HG02981 (cell line): ENCODE data around the gene USP53.
"Not testable (repeated sequence)": the region's sequence is repeated elsewhere in the genome, so short reads cannot be mapped to it uniquely, and the experiment has no call there.

ENCODE experiments used
- ATAC-seq: cut with Tn5 transposase; IDR thresholded peaks from one replicate; pipeline ENCODE4 v1.9.1; 2021; ENCODE audit warnings: mild to moderate bottlenecking, moderate library complexity; ENCODE audit not compliant: unreplicated experiment

Gene USP53

GRCh38 chr4:119313237-119313636 lies 100.7 kb downstream of the USP53 start:
- ATAC-seq: no peak

- ATAC-seq: peak; percentile 68
Observed at GRCh38 chr4:119314356-119314755, 101.8 kb downstream of the USP53 start.

GRCh38 chr4:119315036-119315435 lies 102.5 kb downstream of the USP53 start:
- no peak for ATAC-seq

GRCh38 chr4:119317990-119318389 lies 105.5 kb downstream of the USP53 start:
- no peak for ATAC-seq

GRCh38 chr4:119321921-119322687 lies 109.6 kb downstream of the USP53 start, which contains the start of gene FABP2:
Gene FABP2, minus strand, starts transcription at chr4:119322138. Its CDS starts 36 bp downstream, at chr4:119322102.
- ATAC-seq: no peak

GRCh38 chr4:119328695-119329094 lies 116.2 kb downstream of the USP53 start:
- ATAC-seq: no peak

- no peak for ATAC-seq
Observed at GRCh38 chr4:119329835-119330620, 117.5 kb downstream of the USP53 start.

- ATAC-seq: not testable (repeated sequence)
Observed at GRCh38 chr4:119336332-119336979, 123.9 kb downstream of the USP53 start.

GRCh38 chr4:119337010-119337409 lies 124.5 kb downstream of the USP53 start:
- ATAC-seq: no peak

GRCh38 chr4:119339895-119340294 lies 127.4 kb downstream of the USP53 start:
- ATAC-seq: not testable (repeated sequence)

GRCh38 chr4:119343293-119343692 lies 130.8 kb downstream of the USP53 start:
- not testable (repeated sequence) for ATAC-seq
